HG03095 (cell line): ENCODE results near the gene LRTM2.

Experiments
- ATAC-seq: cut with Tn5 transposase; IDR thresholded peaks from one replicate; pipeline ENCODE4 v1.9.1; 2021; ENCODE audit warnings: moderate library complexity; ENCODE audit not compliant: unreplicated experiment

LRTM2 gene

GRCh38 chr12:1797991-1798640 lies 22.2 kb upstream of the LRTM2 start:
- no peak for ATAC-seq

- ATAC-seq = no peak
Observed at GRCh38 chr12:1798641-1799020, 21.7 kb upstream of the LRTM2 start.

GRCh38 chr12:1799051-1799881 lies 21.1 kb upstream of the LRTM2 start:
- ATAC-seq = no peak

- ATAC-seq = no peak
Observed at GRCh38 chr12:1799882-1800400, 20.4 kb upstream of the LRTM2 start.

GRCh38 chr12:1800401-1801302 lies 19.7 kb upstream of the LRTM2 start:
- ATAC-seq = no peak

GRCh38 chr12:1801303-1801975 lies 18.9 kb upstream of the LRTM2 start:
- no peak for ATAC-seq

GRCh38 chr12:1803736-1804135 lies 16.6 kb upstream of the LRTM2 start:
- ATAC-seq = no peak

GRCh38 chr12:1804545-1805332 lies 15.6 kb upstream of the LRTM2 start:
- ATAC-seq = peak; percentile 85

GRCh38 chr12:1805441-1806081 lies 14.8 kb upstream of the LRTM2 start:
- no peak for ATAC-seq

GRCh38 chr12:1806301-1807086 lies 13.9 kb upstream of the LRTM2 start:
- ATAC-seq = no peak

- no peak for ATAC-seq
Observed at GRCh38 chr12:1807087-1807860, 13.1 kb upstream of the LRTM2 start.

- ATAC-seq = no peak
Observed at GRCh38 chr12:1808036-1808797, 12.1 kb upstream of the LRTM2 start.

GRCh38 chr12:1808798-1809480 lies 11.4 kb upstream of the LRTM2 start:
- no peak for ATAC-seq

- ATAC-seq = no peak
Observed at GRCh38 chr12:1809591-1810190, 10.7 kb upstream of the LRTM2 start.

- ATAC-seq = no peak
Observed at GRCh38 chr12:1810201-1810930, 10.0 kb upstream of the LRTM2 start.

GRCh38 chr12:1810931-1811280 lies 9.5 kb upstream of the LRTM2 start:
- no peak for ATAC-seq
